OCI-LY3 (cell line): ENCODE measurements around the gene SCGB1C1.

Experiments used
- H2AFZ ChIP-seq: fragments of 200-600, 300-600 bp; shearing (Covaris generic); 2 replicates; pipeline ENCODE4 v1.6.0; 2014; ENCODE audit warnings: antibody characterized with exemption, low read depth, low read length
- H3K27ac ChIP-seq: fragments of 200-600, 300-600 bp; sonication (generic); 2 replicates; pipeline ENCODE4 v1.5.1; 2014; ENCODE audit warnings: mild to moderate bottlenecking, low read length, moderate library complexity, mixed read lengths
- H3K27me3 ChIP-seq: fragments of 200-600, 300-600 bp; sonication (generic); 2 replicates; pipeline ENCODE4 v1.6.1; 2014; ENCODE audit warnings: low read depth, low read length, mixed read lengths
- H3K36me3 ChIP-seq: fragments of 200-600, 300-600 bp; sonication (generic); replicated peaks from 2 replicates; pipeline ENCODE3; 2014; ENCODE audit warnings: low read depth, low read length, mixed read lengths
- H3K4me1 ChIP-seq: fragments of 300-600, 200-600 bp; sonication (generic); 2 replicates; pipeline ENCODE4 v1.6.1; 2014; ENCODE audit warnings: low read length, mixed read lengths
- H3K4me2 ChIP-seq: fragments of 200-600, 300-600 bp; sonication (generic); 2 replicates; pipeline ENCODE4 v1.6.1; 2014; ENCODE audit warnings: low read length, mixed read lengths
- H3K4me3 ChIP-seq: fragments of 300-600, 200-600 bp; sonication (generic); 2 replicates; pipeline ENCODE4 v1.5.1; 2014; ENCODE audit warnings: antibody characterized with exemption, mild to moderate bottlenecking, low read length, moderate library complexity
- H3K79me2 ChIP-seq: fragments of 300-600, 200-600 bp; shearing (Covaris generic); 2 replicates; pipeline ENCODE4 v1.6.1; 2014; ENCODE audit warnings: mild to moderate bottlenecking, low read length, mixed read lengths
- H3K9ac ChIP-seq: fragments of 300-600, 200-600 bp; shearing (Covaris generic); 2 replicates; pipeline ENCODE4 v1.6.0; 2014; ENCODE audit warnings: mild to moderate bottlenecking, low read length, moderate library complexity
- H3K9me3 ChIP-seq: fragments of 200-600, 300-600 bp; shearing (Covaris generic); 2 replicates; pipeline ENCODE4 v1.6.1; 2014; ENCODE audit warnings: low read length, mixed read lengths; ENCODE audit not compliant: insufficient read depth
- H4K20me1 ChIP-seq: fragments of 200-600, 300-600 bp; sonication (generic); 2 replicates; pipeline ENCODE4 v1.6.1; 2016; ENCODE audit warnings: low read length, mixed read lengths; ENCODE audit not compliant: insufficient read depth
- CTCF ChIP-seq: fragments of 200-600, 300-600 bp; sonication (generic); IDR thresholded peaks from 2 replicates; pipeline ENCODE4 v1.5.1; 2014; ENCODE audit warnings: antibody characterized with exemption, low read length, low read depth
- EZH2phosphoT487 ChIP-seq: fragments of 200-600 bp; shearing (Covaris generic); IDR thresholded peaks from 2 replicates; pipeline ENCODE4 v1.6.1; 2018; ENCODE audit warnings: antibody characterized with exemption, mixed run types, low read depth

The SCGB1C1 gene

GRCh38 chr11:211295-211694 is 18.4 kb downstream of the SCGB1C1 start:
- no peak overlapping the region for H3K27ac ChIP-seq
- H4K20me1 ChIP-seq, result peaks cover 1% of the 10 kb centered on the region; the same call in 1 of the 2 replicates
- H3K36me3 ChIP-seq, result peaks cover 51% of the 10 kb centered on the region
- peaks cover 10% of the 10 kb centered on the region for H3K4me1 ChIP-seq
- H3K9me3 ChIP-seq, result no peaks in the 10 kb centered on the region
- H3K4me2 ChIP-seq, result no peak overlapping the region
- H3K79me2 ChIP-seq, result peaks cover 37% of the 10 kb centered on the region
- H3K27me3 ChIP-seq, result no peaks in the 10 kb centered on the region
- no peak overlapping the region for H2AFZ ChIP-seq
- H3K9ac ChIP-seq, result no peak overlapping the region
- no peak for TF ChIP-seq CTCF
- no peak for TF ChIP-seq EZH2phosphoT487
- no peak overlapping the region for H3K4me3 ChIP-seq

GRCh38 chr11:211741-212140 is 18.9 kb downstream of the SCGB1C1 start:
- no peaks in the 10 kb centered on the region for H3K27me3 ChIP-seq
- no peaks in the 10 kb centered on the region for H4K20me1 ChIP-seq
- H3K4me3 ChIP-seq, result no peak overlapping the region
- no peak overlapping the region for H3K4me2 ChIP-seq
- peaks cover 51% of the 10 kb centered on the region for H3K36me3 ChIP-seq
- no peaks in the 10 kb centered on the region for H3K9me3 ChIP-seq
- H3K27ac ChIP-seq, result no peak overlapping the region
- no peak overlapping the region for H3K9ac ChIP-seq
- no peak for TF ChIP-seq CTCF
- peaks cover 9% of the 10 kb centered on the region for H3K4me1 ChIP-seq
- peaks cover 32% of the 10 kb centered on the region for H3K79me2 ChIP-seq
- no peak overlapping the region for H2AFZ ChIP-seq

GRCh38 chr11:212150-213100 is 19.5 kb downstream of the SCGB1C1 start:
- H3K4me2 ChIP-seq, result no peak overlapping the region
- H3K9me3 ChIP-seq, result no peaks in the 10 kb centered on the region
- peaks cover 51% of the 10 kb centered on the region for H3K36me3 ChIP-seq
- no peak for TF ChIP-seq CTCF
- no peak overlapping the region for H3K4me3 ChIP-seq
- H3K9ac ChIP-seq, result no peak overlapping the region
- H4K20me1 ChIP-seq, result no peaks in the 10 kb centered on the region
- H2AFZ ChIP-seq, result no peak overlapping the region
- H3K79me2 ChIP-seq, result peaks cover 28% of the 10 kb centered on the region
- H3K27me3 ChIP-seq, result no peaks in the 10 kb centered on the region
- H3K4me1 ChIP-seq, result peaks cover 9% of the 10 kb centered on the region
- H3K27ac ChIP-seq, result no peak overlapping the region

- Histone ChIP-seq H3K27ac (no peak overlapping the region), H3K36me3 (peaks cover 51% of the 10 kb centered on the region)
Measured at GRCh38 chr11:213111-213510, 20.2 kb downstream of the SCGB1C1 start.

More at GRCh38 chr11:213111-213510, 20.2 kb downstream of the SCGB1C1 start:
- Histone ChIP-seq H3K4me3 (no peak overlapping the region), H4K20me1 (no peaks in the 10 kb centered on the region), H3K9ac (no peak overlapping the region), H3K79me2 (peaks cover 25% of the 10 kb centered on the region), H2AFZ (no peak overlapping the region), H3K9me3 (no peaks in the 10 kb centered on the region), H3K4me1 (peaks cover 9% of the 10 kb centered on the region), H3K27me3 (no peaks in the 10 kb centered on the region), H3K4me2 (no peak overlapping the region)
- TF ChIP-seq CTCF, result no peak
- no peak for TF ChIP-seq EZH2phosphoT487
